ENCODE data around the gene TPK1.
"Not testable (repeated sequence)": the region's sequence is repeated elsewhere in the genome, so short reads cannot be mapped to it uniquely, and the experiment has no call there.

Gene TPK1

GRCh38 chr7:144628176-144628575 lies 207.7 kb downstream of the TPK1 start:
- no peaks in the 10 kb centered on the region for H3K9me3 ChIP-seq (ENCODE audit: control insufficient read depth, low read length)
- H3K27me3 ChIP-seq (ENCODE audit: control insufficient read depth, insufficient read depth, low read length, poor library complexity, severe bottlenecking): no peaks in the 10 kb centered on the region
- 85 to 93% methylated on average over 2 of the region's 2 CpGs for WGBS, 2 experiments
- H3K36me3 ChIP-seq (ENCODE audit: control insufficient read depth, insufficient read depth, low read length): no peaks in the 10 kb centered on the region
- H3K4me3 ChIP-seq (ENCODE audit: insufficient read depth, low read depth, low read length): no peak overlapping the region
- H3K27ac ChIP-seq (ENCODE audit: insufficient read depth, low read depth, low read length, poor library complexity, severe bottlenecking): no peak overlapping the region
- H3K4me1 ChIP-seq (ENCODE audit: control insufficient read depth, insufficient read depth, low read length): no peaks in the 10 kb centered on the region

- no peaks in the 10 kb centered on the region for H3K36me3 ChIP-seq (ENCODE audit: control insufficient read depth, insufficient read depth, low read length)
- H3K9me3 ChIP-seq (ENCODE audit: control insufficient read depth, low read length): no peaks in the 10 kb centered on the region
- H3K4me3 ChIP-seq (ENCODE audit: insufficient read depth, low read depth, low read length): no peak overlapping the region
- no peaks in the 10 kb centered on the region for H3K4me1 ChIP-seq (ENCODE audit: control insufficient read depth, insufficient read depth, low read length)
- WGBS, 2 experiments: 97 to 100% methylated on average over 2 to 3 of the region's 3 CpGs
- H3K27me3 ChIP-seq (ENCODE audit: control insufficient read depth, insufficient read depth, low read length, poor library complexity, severe bottlenecking): no peaks in the 10 kb centered on the region
- no peak overlapping the region for H3K27ac ChIP-seq (ENCODE audit: insufficient read depth, low read depth, low read length, poor library complexity, severe bottlenecking)
These were observed 213.1 kb downstream of the TPK1 start for GRCh38 chr7:144622745-144623144.

- WGBS, 2 experiments: 87 to 94% methylated on average over 3 of the region's 3 CpGs
- H3K27ac ChIP-seq (ENCODE audit: insufficient read depth, low read depth, low read length, poor library complexity, severe bottlenecking): no peak overlapping the region
- H3K9me3 ChIP-seq (ENCODE audit: control insufficient read depth, low read length): no peaks in the 10 kb centered on the region
These were observed 229.6 kb downstream of the TPK1 start for GRCh38 chr7:144606261-144606660.

GRCh38 chr7:144596953-144597352 lies 238.9 kb downstream of the TPK1 start:
- 89 to 96% methylated on average over 4 of the region's 4 CpGs for WGBS, 2 experiments
- H3K9me3 ChIP-seq (ENCODE audit: control insufficient read depth, low read length): no peaks in the 10 kb centered on the region
- no peaks in the 10 kb centered on the region for H3K4me1 ChIP-seq (ENCODE audit: control insufficient read depth, insufficient read depth, low read length)
- H3K27ac ChIP-seq (ENCODE audit: insufficient read depth, low read depth, low read length, poor library complexity, severe bottlenecking): no peak overlapping the region
- H3K36me3 ChIP-seq (ENCODE audit: control insufficient read depth, insufficient read depth, low read length): no peaks in the 10 kb centered on the region
- H3K27me3 ChIP-seq (ENCODE audit: control insufficient read depth, insufficient read depth, low read length, poor library complexity, severe bottlenecking): no peaks in the 10 kb centered on the region
- H3K4me3 ChIP-seq (ENCODE audit: insufficient read depth, low read depth, low read length): no peak overlapping the region

More at GRCh38 chr7:144606261-144606660, 229.6 kb downstream of the TPK1 start:
- Histone ChIP-seq H3K4me1 (ENCODE audit: control insufficient read depth, insufficient read depth, low read length) (no peaks in the 10 kb centered on the region), H3K4me3 (ENCODE audit: insufficient read depth, low read depth, low read length) (no peak overlapping the region), H3K27me3 (ENCODE audit: control insufficient read depth, insufficient read depth, low read length, poor library complexity, severe bottlenecking) (no peaks in the 10 kb centered on the region), H3K36me3 (ENCODE audit: control insufficient read depth, insufficient read depth, low read length) (no peaks in the 10 kb centered on the region)

- H3K27me3 ChIP-seq (ENCODE audit: control insufficient read depth, insufficient read depth, low read length, poor library complexity, severe bottlenecking): no peaks in the 10 kb centered on the region
- H3K36me3 ChIP-seq (ENCODE audit: control insufficient read depth, insufficient read depth, low read length): no peaks in the 10 kb centered on the region
- no peak overlapping the region for H3K4me3 ChIP-seq (ENCODE audit: insufficient read depth, low read depth, low read length)
- H3K9me3 ChIP-seq (ENCODE audit: control insufficient read depth, low read length): no peaks in the 10 kb centered on the region
- H3K27ac ChIP-seq (ENCODE audit: insufficient read depth, low read depth, low read length, poor library complexity, severe bottlenecking): no peak overlapping the region
- no peaks in the 10 kb centered on the region for H3K4me1 ChIP-seq (ENCODE audit: control insufficient read depth, insufficient read depth, low read length)
These were observed 241.3 kb downstream of the TPK1 start for GRCh38 chr7:144594580-144594979.

GRCh38 chr7:144588559-144589051 lies 247.2 kb downstream of the TPK1 start:
- Histone ChIP-seq H3K36me3 (ENCODE audit: control insufficient read depth, insufficient read depth, low read length) (no peaks in the 10 kb centered on the region), H3K27me3 (ENCODE audit: control insufficient read depth, insufficient read depth, low read length, poor library complexity, severe bottlenecking) (no peaks in the 10 kb centered on the region), H3K4me1 (ENCODE audit: control insufficient read depth, insufficient read depth, low read length) (no peaks in the 10 kb centered on the region), H3K4me3 (ENCODE audit: insufficient read depth, low read depth, low read length) (no peak overlapping the region), H3K27ac (ENCODE audit: insufficient read depth, low read depth, low read length, poor library complexity, severe bottlenecking) (no peak overlapping the region), H3K9me3 (ENCODE audit: control insufficient read depth, low read length) (no peaks in the 10 kb centered on the region)
- 91 to 95% methylated on average over 3 to 4 of the region's 4 CpGs for WGBS, 2 experiments

GRCh38 chr7:144587701-144588100 lies 248.2 kb downstream of the TPK1 start:
- WGBS, 2 experiments: 94 to 100% methylated on average over 1 of the region's 1 CpG
- Histone ChIP-seq H3K4me3 (ENCODE audit: insufficient read depth, low read depth, low read length) (no peak overlapping the region), H3K27ac (ENCODE audit: insufficient read depth, low read depth, low read length, poor library complexity, severe bottlenecking) (no peak overlapping the region), H3K36me3 (ENCODE audit: control insufficient read depth, insufficient read depth, low read length) (no peaks in the 10 kb centered on the region), H3K27me3 (ENCODE audit: control insufficient read depth, insufficient read depth, low read length, poor library complexity, severe bottlenecking) (no peaks in the 10 kb centered on the region), H3K9me3 (ENCODE audit: control insufficient read depth, low read length) (no peaks in the 10 kb centered on the region), H3K4me1 (ENCODE audit: control insufficient read depth, insufficient read depth, low read length) (no peaks in the 10 kb centered on the region)

GRCh38 chr7:144584726-144585125 lies 251.1 kb downstream of the TPK1 start:
- Histone ChIP-seq H3K27ac (ENCODE audit: insufficient read depth, low read depth, low read length, poor library complexity, severe bottlenecking) (no peak overlapping the region), H3K9me3 (ENCODE audit: control insufficient read depth, low read length) (no peaks in the 10 kb centered on the region), H3K4me3 (ENCODE audit: insufficient read depth, low read depth, low read length) (no peak overlapping the region), H3K27me3 (ENCODE audit: control insufficient read depth, insufficient read depth, low read length, poor library complexity, severe bottlenecking) (no peaks in the 10 kb centered on the region), H3K4me1 (ENCODE audit: control insufficient read depth, insufficient read depth, low read length) (no peaks in the 10 kb centered on the region), H3K36me3 (ENCODE audit: control insufficient read depth, insufficient read depth, low read length) (no peaks in the 10 kb centered on the region)
- 89 to 100% methylated on average over 3 of the region's 3 CpGs for WGBS, 2 experiments

- no peaks in the 10 kb centered on the region for H3K4me1 ChIP-seq (ENCODE audit: control insufficient read depth, insufficient read depth, low read length)
- no peak overlapping the region for H3K4me3 ChIP-seq (ENCODE audit: insufficient read depth, low read depth, low read length)
- no peaks in the 10 kb centered on the region for H3K36me3 ChIP-seq (ENCODE audit: control insufficient read depth, insufficient read depth, low read length)
- 97 to 100% methylated on average over 1 of the region's 1 CpG for WGBS, 2 experiments
- no peak overlapping the region for H3K27ac ChIP-seq (ENCODE audit: insufficient read depth, low read depth, low read length, poor library complexity, severe bottlenecking)
- no peaks in the 10 kb centered on the region for H3K27me3 ChIP-seq (ENCODE audit: control insufficient read depth, insufficient read depth, low read length, poor library complexity, severe bottlenecking)
- no peaks in the 10 kb centered on the region for H3K9me3 ChIP-seq (ENCODE audit: control insufficient read depth, low read length)
These were observed 256.2 kb downstream of the TPK1 start for GRCh38 chr7:144579687-144580086.

GRCh38 chr7:144575456-144575855 lies 260.4 kb downstream of the TPK1 start:
- WGBS, 2 experiments: 100% methylated on average over 1 to 3 of the region's 3 CpGs
- Histone ChIP-seq H3K36me3 (ENCODE audit: control insufficient read depth, insufficient read depth, low read length) (no peaks in the 10 kb centered on the region), H3K4me1 (ENCODE audit: control insufficient read depth, insufficient read depth, low read length) (no peaks in the 10 kb centered on the region), H3K27ac (ENCODE audit: insufficient read depth, low read depth, low read length, poor library complexity, severe bottlenecking) (no peak overlapping the region), H3K4me3 (ENCODE audit: insufficient read depth, low read depth, low read length) (no peak overlapping the region), H3K9me3 (ENCODE audit: control insufficient read depth, low read length) (no peaks in the 10 kb centered on the region), H3K27me3 (ENCODE audit: control insufficient read depth, insufficient read depth, low read length, poor library complexity, severe bottlenecking) (no peaks in the 10 kb centered on the region)

- not testable (repeated sequence) for H3K36me3 ChIP-seq (ENCODE audit: control insufficient read depth, insufficient read depth, low read length); H3K27ac ChIP-seq (ENCODE audit: insufficient read depth, low read depth, low read length, poor library complexity, severe bottlenecking); H3K4me1 ChIP-seq (ENCODE audit: control insufficient read depth, insufficient read depth, low read length); H3K27me3 ChIP-seq (ENCODE audit: control insufficient read depth, insufficient read depth, low read length, poor library complexity, severe bottlenecking); H3K9me3 ChIP-seq (ENCODE audit: control insufficient read depth, low read length); H3K4me3 ChIP-seq (ENCODE audit: insufficient read depth, low read depth, low read length)
- 76 to 91% methylated on average over 4 to 5 of the region's 5 CpGs for WGBS, 2 experiments
These were observed 261.1 kb downstream of the TPK1 start for GRCh38 chr7:144574753-144575152.
